NCI-H345 treated with DMSO at 0.1 percent for 48 hours (cell line): ENCODE results near the gene OR10H3.
"Not testable (repeated sequence)": the region's sequence is repeated elsewhere in the genome, so short reads cannot be mapped to it uniquely, and the experiment has no call there.

Experiments
- DNase-seq: peaks from one replicate; lab custom pipeline; 2025; ENCODE audit not compliant: unreplicated experiment; lab: John Stamatoyannopoulos, UW

OR10H3 gene

DNA sequence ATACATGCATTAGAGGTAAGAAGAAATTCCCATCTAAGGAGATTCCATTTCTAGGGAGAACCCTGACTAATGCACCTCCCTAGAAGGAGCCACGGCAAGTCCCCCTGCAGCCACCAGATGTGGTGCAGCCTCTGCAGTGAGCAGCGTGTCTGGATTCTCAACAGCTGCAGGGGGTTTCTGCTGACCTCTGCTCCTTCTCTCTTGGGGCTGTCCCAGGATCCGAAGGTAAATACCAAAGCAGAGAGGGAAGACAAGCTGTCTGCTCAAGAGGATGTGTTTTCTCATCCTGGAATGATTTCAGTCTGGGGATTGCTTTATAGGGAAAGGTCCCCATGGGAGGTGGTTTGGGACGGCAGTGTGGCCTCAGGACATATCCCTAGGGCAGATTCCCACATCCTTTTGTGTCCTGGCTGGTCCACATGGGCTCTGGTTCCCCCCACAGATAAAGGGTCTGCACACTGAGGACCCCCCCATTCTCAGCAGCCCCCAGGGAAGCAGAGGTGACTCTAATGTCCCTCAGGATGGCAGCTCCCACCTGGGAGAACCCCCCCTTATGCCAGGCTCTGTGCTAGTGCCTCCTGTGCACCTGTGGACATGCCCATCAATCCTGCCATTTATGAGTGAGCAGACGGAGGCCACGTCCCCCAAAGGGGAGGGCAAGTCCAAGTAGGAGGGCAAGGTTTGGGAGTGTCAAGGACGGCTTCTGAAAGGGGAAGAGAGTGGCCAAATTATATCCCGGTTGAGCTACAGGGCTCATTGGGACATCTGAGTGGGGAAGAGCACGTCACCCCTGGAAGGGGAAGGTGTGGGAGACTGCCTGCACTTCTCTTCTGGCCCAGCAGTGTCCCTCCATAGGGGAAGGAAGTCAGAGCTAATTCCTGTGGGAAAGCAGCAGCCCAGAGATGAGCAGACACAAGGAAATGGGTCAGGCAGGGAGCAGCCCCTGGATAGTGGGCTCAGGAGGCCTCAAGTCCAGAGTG lies 39.5 kb downstream of the OR10H3 start:
- no peak for DNase-seq

DNA sequence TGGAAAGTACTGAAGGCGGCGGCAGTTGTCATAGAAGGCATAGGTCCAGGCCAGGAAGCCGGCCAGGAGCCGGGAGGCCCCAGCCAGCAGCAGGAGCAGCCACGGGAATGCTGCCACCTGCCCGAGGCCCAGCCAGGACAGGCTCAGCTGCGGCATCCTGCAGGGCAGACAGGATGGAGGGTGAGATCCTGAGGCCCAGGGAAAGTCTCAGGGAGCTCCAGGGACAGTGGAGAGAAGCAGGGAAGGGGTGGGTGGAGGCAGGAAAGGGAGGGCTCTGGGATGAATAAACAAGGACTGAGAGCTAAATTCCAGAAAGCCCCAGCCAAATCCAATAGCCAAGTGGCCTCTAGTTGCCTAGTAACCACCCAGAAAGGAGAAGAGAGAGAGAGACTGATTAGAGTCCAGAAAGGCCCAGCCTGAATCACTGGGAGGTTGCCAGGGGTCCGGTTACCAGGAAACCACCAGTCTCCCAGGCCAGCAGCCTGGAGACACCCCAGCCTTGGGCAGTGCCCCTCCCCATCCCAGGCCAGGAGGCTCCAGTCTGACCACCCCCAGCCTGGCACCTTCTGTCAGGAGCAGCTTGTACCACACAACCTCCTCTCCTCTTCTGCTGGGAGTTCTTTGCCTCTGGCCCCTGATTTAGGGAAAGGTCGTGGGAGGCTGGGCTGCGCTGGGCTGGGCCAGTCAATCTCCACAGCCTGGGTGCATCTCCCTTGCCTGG lies 42.1 kb downstream of the OR10H3 start:
- no peak for DNase-seq

DNA sequence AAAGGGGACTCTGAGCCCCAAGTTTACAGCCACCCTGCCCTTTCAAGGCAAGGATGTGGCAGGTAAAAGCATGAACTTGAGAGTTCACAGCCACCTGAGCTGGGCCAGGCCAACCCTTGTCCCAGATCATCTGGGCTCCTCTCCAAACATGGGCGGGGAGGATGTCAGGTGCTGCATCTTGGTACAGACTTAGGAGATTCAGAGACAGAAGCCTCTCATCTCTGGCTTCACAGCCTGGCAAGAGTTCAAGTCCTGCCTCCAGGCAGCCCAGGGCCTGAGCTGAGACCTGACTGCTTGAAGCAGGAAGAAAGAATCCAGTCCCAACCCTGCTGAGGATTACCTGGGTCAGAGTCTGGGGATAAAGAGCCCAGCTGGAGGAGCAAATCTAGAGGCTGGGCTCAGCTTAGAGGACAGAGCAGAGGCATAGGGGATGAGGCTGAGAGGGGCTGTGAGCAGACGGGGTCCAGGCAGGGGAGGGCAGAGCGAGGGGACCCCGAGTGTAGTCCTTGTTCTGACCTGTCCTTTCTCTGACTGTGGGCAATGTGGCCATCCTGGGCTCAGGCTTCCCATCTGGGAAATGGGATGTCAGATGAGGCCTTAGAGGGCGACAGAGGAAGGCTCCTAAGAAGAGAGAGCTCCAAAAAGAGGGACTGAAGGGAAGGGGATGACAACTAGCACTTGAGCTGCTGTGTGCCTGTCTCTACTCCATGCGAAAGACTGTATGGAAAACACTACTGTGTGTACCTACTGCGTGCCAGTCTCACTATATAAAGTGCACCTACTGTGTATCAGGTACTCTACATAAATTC lies 43.0 kb downstream of the OR10H3 start:
- DNase-seq, result no peak

DNA sequence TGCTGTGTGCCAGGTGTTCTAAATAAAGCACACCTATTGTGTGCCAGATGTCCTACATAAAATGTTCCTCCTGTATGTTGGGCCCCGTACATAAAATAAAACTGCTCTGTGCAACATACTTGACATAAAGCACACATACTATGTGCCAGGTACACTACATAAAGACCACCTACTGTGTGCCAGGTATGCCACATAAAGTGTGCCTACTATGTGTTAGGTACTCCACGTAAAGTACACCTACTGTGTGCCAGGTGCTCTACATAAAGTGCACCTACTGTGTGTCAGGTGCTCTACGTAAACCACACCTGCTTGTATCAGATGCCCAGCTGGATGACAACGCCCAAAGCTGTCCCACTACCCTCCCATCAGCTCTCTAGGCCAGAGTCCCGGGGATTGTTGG lies 43.9 kb downstream of the OR10H3 start:
- no peak for DNase-seq

DNA sequence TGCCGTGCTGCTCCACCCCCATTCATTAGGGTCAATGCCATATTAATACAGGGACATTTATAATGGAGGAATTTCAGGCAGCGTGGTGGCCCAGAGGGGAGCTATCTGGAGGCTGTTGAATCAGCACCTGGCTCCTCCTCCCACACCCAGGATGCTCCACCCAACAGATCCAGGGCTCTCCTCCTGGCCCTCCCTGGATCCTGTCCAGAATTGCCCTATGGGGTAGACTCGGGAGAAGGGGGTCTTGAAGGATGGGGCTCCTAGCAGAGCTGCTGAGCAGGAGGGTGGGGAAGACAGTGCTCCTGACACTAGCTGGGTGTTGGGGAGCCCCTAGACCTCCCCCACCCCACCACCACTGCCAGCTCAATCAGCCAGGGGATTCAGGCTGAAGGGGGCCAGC lies 44.4 kb downstream of the OR10H3 start:
- no peak for DNase-seq

DNA sequence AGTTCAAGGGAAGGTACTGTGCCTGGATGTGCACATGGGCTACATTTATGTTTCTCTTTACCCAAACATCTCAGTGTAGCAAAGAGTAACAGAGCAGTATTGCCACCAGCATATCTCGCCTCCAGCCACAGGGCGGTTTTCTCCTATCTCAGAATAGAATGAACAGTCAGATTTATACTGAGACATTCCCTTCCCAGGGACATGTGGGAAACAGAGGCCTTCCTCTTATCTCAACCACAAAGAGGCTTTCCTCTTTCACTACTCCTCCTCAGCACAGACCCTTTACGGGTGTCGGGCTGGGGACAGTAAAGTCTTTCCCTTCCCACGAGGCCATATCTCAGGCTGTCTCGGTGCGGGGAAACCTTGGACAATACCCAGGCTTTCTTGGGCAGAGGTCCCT lies 45.1 kb downstream of the OR10H3 start:
- DNase-seq, result not testable (repeated sequence)

DNA sequence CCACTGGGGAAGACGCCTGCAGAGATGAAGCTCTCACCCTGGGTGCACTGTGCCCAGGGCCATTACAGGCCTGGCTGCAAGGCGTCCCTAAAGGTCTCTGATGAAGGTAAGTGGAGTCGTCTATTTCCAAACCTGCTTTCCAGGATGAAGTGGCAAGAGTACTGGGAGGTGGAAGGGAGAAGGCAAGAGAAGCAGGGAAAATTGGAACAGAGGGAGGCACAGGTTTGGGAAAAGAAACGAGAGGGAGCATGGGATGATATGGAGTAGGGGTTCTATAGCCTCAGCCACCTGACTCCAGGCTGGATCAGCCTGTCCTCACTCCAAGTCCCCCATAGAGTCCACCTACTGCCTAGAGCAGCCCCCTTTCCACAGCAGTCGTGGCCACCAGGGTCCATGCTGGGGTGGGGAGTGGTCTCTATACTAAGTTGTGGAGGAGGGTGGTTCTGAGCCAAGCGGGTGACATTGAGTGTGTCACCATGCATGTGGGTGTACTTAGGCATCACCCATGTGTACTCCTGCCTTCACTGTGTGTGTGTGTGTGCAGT lies 49.9 kb downstream of the OR10H3 start, which contains the start of gene OR10H5:
Gene OR10H5, plus strand, starts transcription at position 51 of the 545 bp plus-strand sequence. CDS start 6,388 bp downstream, outside the sequence.
- DNase-seq, result no peak

DNA sequence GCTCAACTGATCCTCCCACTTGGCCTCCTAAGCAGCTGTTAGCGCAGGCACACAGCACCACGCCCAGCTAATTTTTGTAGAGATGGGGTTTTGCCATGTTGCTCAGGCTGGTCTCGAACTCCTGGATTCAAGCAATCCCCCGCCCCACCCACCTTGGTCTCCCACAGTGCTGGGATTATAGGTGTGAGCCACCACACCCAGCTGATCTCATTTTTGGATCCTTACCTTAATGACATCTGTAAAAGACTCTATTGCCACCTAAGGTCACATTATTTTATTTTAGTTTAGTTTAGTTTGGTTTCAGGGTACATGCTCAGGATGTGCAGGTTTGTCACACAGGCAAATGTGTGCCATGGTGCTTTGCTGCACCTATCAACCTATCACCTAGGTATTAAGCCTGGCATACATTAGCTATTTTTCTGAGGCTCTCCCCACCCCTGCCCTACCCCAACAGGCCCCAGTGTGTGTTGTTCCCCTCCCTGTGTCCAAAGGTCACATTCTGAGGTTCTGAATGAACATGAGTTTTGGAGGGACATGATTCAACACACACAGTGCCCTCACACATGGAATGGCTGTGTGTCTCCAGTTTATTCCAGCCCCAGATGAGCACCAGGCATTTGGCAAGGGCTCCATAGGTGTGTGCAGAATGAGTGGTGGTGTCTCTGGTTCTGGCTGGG lies 50.9 kb downstream of the OR10H3 start:
- DNase-seq, result no peak

DNA sequence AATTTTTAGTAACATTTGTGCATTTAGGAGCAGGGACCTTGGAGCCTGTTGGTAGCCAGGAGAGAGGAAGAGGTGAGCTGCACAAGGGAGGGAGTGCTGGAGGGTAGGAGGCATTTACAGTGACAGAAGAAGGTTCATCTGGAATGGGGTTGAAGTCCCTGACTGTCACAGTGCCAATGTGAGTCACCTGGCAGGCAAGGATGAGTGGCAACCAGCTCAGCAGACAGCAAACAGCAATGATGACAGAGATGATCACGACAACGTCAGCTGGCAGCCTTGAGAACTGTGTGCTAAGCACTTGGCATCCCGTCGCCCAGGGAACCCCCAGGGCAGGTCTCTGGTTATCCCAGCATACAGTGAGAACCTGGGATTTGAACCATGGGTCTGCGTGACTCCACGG lies 52.3 kb downstream of the OR10H3 start:
- DNase-seq, result no peak
